Epidermal melanocyte (primary cell): Measurements from ENCODE around the gene RPL13.
A peak's percentile ranks its signal among the peaks of the same experiment; 100 is the strongest.

Experiments used
- DNase-seq: peaks from one replicate; pipeline ENCODE4 v3.0.0; 2011; ENCODE audit warnings: low spot score; ENCODE audit not compliant: insufficient read length

Gene RPL13

GRCh38 chr16:89596957-89597649 lies 36.6 kb downstream of the RPL13 start:
- DNase-seq: no peak

- no peak for DNase-seq
Observed at GRCh38 chr16:89598199-89598598, 37.7 kb downstream of the RPL13 start.

GRCh38 chr16:89599451-89599858 lies 39.0 kb downstream of the RPL13 start:
- DNase-seq: no peak

- DNase-seq: no peak
Observed at GRCh38 chr16:89599902-89600301, 39.4 kb downstream of the RPL13 start.

- no peak for DNase-seq
Observed at GRCh38 chr16:89600427-89600826, 39.9 kb downstream of the RPL13 start.

- DNase-seq: no peak
Observed at GRCh38 chr16:89600956-89601355, 40.5 kb downstream of the RPL13 start.

- DNase-seq: no peak
Observed at GRCh38 chr16:89601906-89602272, 41.4 kb downstream of the RPL13 start.

GRCh38 chr16:89602273-89602951 lies 41.9 kb downstream of the RPL13 start:
- DNase-seq: peak; percentile 48

GRCh38 chr16:89602952-89603590 lies 42.6 kb downstream of the RPL13 start:
- DNase-seq: no peak

- DNase-seq: no peak
Observed at GRCh38 chr16:89604764-89605163, 44.3 kb downstream of the RPL13 start.

- no peak for DNase-seq
Observed at GRCh38 chr16:89605186-89605970, 44.9 kb downstream of the RPL13 start.

GRCh38 chr16:89606006-89606405 lies 45.5 kb downstream of the RPL13 start:
- DNase-seq: no peak

- DNase-seq: no peak
Observed at GRCh38 chr16:89607453-89607852, 47.0 kb downstream of the RPL13 start.

GRCh38 chr16:89607937-89608740 lies 47.7 kb downstream of the RPL13 start:
- no peak for DNase-seq

- no peak for DNase-seq
Observed at GRCh38 chr16:89610108-89610453, 49.6 kb downstream of the RPL13 start.

- no peak for DNase-seq
Observed at GRCh38 chr16:89612415-89613166, 52.1 kb downstream of the RPL13 start.

GRCh38 chr16:89613231-89613953 lies 52.9 kb downstream of the RPL13 start, which contains the start of gene DPEP1:
DPEP1 (plus strand) TSS chr16:89613642; CDS start chr16:89630411, 16,769 bp downstream.
- DNase-seq: no peak

GRCh38 chr16:89613954-89614459 lies 53.5 kb downstream of the RPL13 start:
- no peak for DNase-seq
